SK-N-MC (cell line): ENCODE measurements around the gene PTPRC.

Source experiments
- EZH2 ChIP-seq: fragments of 200-600 bp; sonication (generic); IDR thresholded peaks from one replicate; pipeline ENCODE4 v1.6.1; 2017; ENCODE audit warnings: antibody characterized with exemption
- FOXP2 ChIP-seq: optimal IDR thresholded peaks from 2 replicates; pipeline ENCODE3; 2011; ENCODE audit warnings: mild to moderate bottlenecking, moderate library complexity; ENCODE audit not compliant: insufficient read depth; ENCODE audit errors: extremely low read length, control extremely low read depth
- POLR2AphosphoS5 ChIP-seq: IDR thresholded peaks from 2 replicates; pipeline ENCODE4 v1.6.1; 2012; ENCODE audit warnings: mild to moderate bottlenecking, low read depth, low read length, borderline replicate concordance

- no peak for TF ChIP-seq EZH2
- TF ChIP-seq POLR2AphosphoS5: no peak
- no peak for TF ChIP-seq FOXP2
Measured at GRCh38 chr1:198642983-198643382, 4.1 kb downstream of the PTPRC start.
